ENCODE measurements around the gene PTPRN2. TPM values are rescaled to one million over a fixed set of nuclear protein-coding genes. Genes with fewer than 3 reads are reported as not detected.
"Not testable (repeated sequence)": the region's sequence is repeated elsewhere in the genome, so short reads cannot be mapped to it uniquely, and the experiment has no call there.

Gene PTPRN2
- total RNA-seq, 4 donors from 2014 or later = 6.6 to 10.7 (median 8.2) TPM

DNA sequence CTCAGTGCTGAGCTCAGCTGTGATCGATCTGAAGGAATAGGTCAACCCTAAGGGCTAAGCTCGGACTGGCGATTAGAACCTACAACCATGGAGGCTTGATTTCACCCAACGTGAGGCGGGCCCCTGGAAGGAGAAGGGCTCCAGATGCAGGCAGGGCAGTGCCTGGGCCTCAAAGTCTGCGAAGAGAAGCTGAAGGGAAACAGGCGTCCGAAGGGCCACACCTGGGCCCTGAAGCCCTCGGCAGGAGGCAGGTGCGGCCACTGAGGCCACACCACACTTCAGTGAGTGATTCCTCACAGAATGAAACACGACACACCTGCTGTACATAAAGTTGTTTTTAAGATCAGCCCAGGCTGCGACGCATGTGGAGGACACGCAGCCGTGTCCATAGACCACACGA lies 198.7 kb downstream of the PTPRN2 start:
- DNase-seq (ENCODE audit: low spot score in 2 of 2) = no peak
- no peak overlapping the region for H3K4me3 ChIP-seq
- no peaks in the 10 kb centered on the region for H3K27me3 ChIP-seq
- no peaks in the 10 kb centered on the region for H3K36me3 ChIP-seq
- no peaks in the 10 kb centered on the region for H3K9me3 ChIP-seq
- H3K4me1 ChIP-seq = no peaks in the 10 kb centered on the region
- no peak overlapping the region for H3K27ac ChIP-seq
- no peak for TF ChIP-seq CTCF (IDR thresholded peaks at IDR 0.05)
- 85 to 88% methylated on average over 16 of the region's 16 CpGs for WGBS, 2 donors

- no peak for DNase-seq (ENCODE audit: low spot score in 2 of 2)
- no peaks in the 10 kb centered on the region for H3K27me3 ChIP-seq
- no peaks in the 10 kb centered on the region for H3K36me3 ChIP-seq
- no peaks in the 10 kb centered on the region for H3K4me1 ChIP-seq
- no peaks in the 10 kb centered on the region for H3K9me3 ChIP-seq
- H3K4me3 ChIP-seq = no peak overlapping the region
- WGBS, 2 donors = 85% methylated on average over 14 to 15 of the region's 15 CpGs
- no peak overlapping the region for H3K27ac ChIP-seq
- TF ChIP-seq POLR2A (IDR thresholded peaks at IDR 0.05) (no peak), EP300 (IDR thresholded peaks at IDR 0.05) (no peak), CTCF (IDR thresholded peaks at IDR 0.05) (no peak)
Measured at GRCh38 chr7:158388072-158388471, 199.6 kb downstream of the PTPRN2 start.

GRCh38 chr7:158387546-158387891 lies 200.1 kb downstream of the PTPRN2 start:
- Histone ChIP-seq H3K27me3 (no peaks in the 10 kb centered on the region), H3K36me3 (no peaks in the 10 kb centered on the region), H3K9me3 (no peaks in the 10 kb centered on the region), H3K4me3 (no peak overlapping the region), H3K27ac (no peak overlapping the region), H3K4me1 (no peaks in the 10 kb centered on the region)
- no peak for TF ChIP-seq CTCF (IDR thresholded peaks at IDR 0.05)
- TF ChIP-seq EP300 (IDR thresholded peaks at IDR 0.05) = no peak
- no peak for TF ChIP-seq POLR2A (IDR thresholded peaks at IDR 0.05)
- WGBS, 2 donors = 63 to 80% methylated on average over 9 to 11 of the region's 12 CpGs
- no peak for DNase-seq (ENCODE audit: low spot score in 2 of 2)

- H3K27me3 ChIP-seq = no peaks in the 10 kb centered on the region
- TF ChIP-seq POLR2A (IDR thresholded peaks at IDR 0.05) (no peak), EP300 (IDR thresholded peaks at IDR 0.05) (no peak), CTCF (IDR thresholded peaks at IDR 0.05) (no peak)
- WGBS, 2 donors = 59% methylated on average over 15 to 18 of the region's 20 CpGs
- no peaks in the 10 kb centered on the region for H3K4me1 ChIP-seq
- H3K4me3 ChIP-seq = no peak overlapping the region
- no peak overlapping the region for H3K27ac ChIP-seq
- H3K36me3 ChIP-seq = no peaks in the 10 kb centered on the region
- H3K9me3 ChIP-seq = no peaks in the 10 kb centered on the region
- DNase-seq (ENCODE audit: low spot score in 2 of 2) = no peak
Measured at GRCh38 chr7:158386866-158387545, 200.6 kb downstream of the PTPRN2 start.

DNA sequence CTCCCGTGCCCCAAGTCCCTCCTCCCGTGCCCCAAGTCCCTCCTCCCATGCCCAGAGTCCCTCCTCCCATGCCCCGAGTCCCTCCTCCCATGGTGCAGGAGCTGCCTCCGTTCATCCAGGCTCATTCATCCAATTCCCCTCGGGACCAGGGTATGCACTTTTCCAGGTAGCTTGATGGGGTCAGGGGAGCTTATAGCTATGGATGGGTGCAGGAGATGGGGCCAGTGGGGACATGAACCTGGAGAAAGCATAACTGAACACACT lies 201.3 kb downstream of the PTPRN2 start:
- Histone ChIP-seq H3K27me3 (no peaks in the 10 kb centered on the region), H3K4me3 (no peak overlapping the region), H3K4me1 (no peaks in the 10 kb centered on the region), H3K36me3 (no peaks in the 10 kb centered on the region), H3K9me3 (no peaks in the 10 kb centered on the region), H3K27ac (no peak overlapping the region)
- no peak for TF ChIP-seq POLR2A (IDR thresholded peaks at IDR 0.05)
- TF ChIP-seq EP300 (IDR thresholded peaks at IDR 0.05) = no peak
- TF ChIP-seq CTCF (IDR thresholded peaks at IDR 0.05) = no peak
- DNase-seq (ENCODE audit: low spot score in 2 of 2) = no peak
- 79 to 89% methylated on average over 5 of the region's 5 CpGs for WGBS, 2 donors

DNA sequence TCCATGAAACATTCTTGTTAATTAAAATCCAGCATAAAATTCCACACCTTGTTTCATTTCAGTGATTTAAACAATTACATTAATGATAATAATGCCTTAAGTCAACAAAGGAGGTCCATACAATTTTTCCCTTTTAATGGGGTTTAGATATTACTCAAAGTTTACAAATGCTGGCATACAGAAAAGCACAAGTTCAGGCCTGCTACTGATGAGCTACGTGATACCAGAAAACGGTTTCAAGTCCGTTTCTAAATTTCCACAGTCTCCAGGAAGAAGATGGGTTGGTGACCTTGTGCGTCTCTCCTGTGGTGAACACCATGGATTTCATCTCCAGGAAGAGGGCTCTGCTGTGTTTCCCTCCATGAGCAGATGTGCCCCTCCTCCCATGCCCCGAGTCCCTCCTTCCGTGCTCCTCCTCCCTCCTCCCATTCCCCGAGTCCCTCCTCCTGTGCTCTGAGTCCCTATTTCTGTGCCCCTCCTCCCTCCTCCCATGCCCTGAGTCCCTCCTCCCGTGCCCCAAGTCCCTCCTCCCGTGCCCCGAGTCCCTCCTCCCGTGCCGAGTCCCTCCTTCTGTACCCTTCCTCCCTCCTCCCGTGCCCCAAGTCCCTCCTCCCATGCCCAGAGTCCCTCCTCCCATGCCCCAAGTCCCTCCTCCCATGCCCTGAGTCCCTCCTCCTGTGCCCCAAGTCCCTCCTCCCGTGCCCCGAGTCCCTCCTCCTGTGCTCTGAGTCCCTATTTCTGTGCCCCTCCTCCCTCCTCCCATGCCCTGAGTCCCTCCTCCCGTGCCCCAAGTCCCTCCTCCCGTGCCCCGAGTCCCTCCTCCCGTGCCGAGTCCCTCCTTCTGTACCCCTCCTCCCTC lies 201.9 kb downstream of the PTPRN2 start:
- H3K9me3 ChIP-seq; H3K27ac ChIP-seq; H3K36me3 ChIP-seq; H3K4me3 ChIP-seq; H3K27me3 ChIP-seq; H3K4me1 ChIP-seq; DNase-seq (ENCODE audit: low spot score in 2 of 2): not testable (repeated sequence)
- WGBS, 2 donors = 88 to 90% methylated on average over 20 of the region's 20 CpGs
